GM12891 (cell line): ENCODE results near the gene TENT5D. TPM values are rescaled to one million over a fixed set of nuclear protein-coding genes. Genes with fewer than 3 reads are reported as not detected.
"Not testable (repeated sequence)": the region's sequence is repeated elsewhere in the genome, so short reads cannot be mapped to it uniquely, and the experiment has no call there.

Source experiments
- DNase-seq: peaks from one replicate; pipeline ENCODE4 v3.0.0; 2011; ENCODE audit warnings: low spot score; ENCODE audit not compliant: insufficient read length
- FAIRE-seq: peaks from 2 replicates; lab custom pipeline; 2011; peaks lifted over from hg19 to GRCh38; lab: Jason Lieb, UNC
- PAX5 ChIP-seq: IDR thresholded peaks from 2 replicates; pipeline ENCODE4 v1.6.1; 2011; ENCODE audit warnings: low read length, moderate library complexity, mild to moderate bottlenecking; ENCODE audit not compliant: insufficient read depth, severe bottlenecking
- POLR2A ChIP-seq: IDR thresholded peaks from 2 replicates; pipeline ENCODE4 v1.6.1; 2011; ENCODE audit warnings: low read depth, low read length, control low read depth
- POLR2AphosphoS5 ChIP-seq: IDR thresholded peaks from 2 replicates; pipeline ENCODE4 v1.6.1; 2011; ENCODE audit warnings: low read depth, low read length, control low read depth
- POU2F2 ChIP-seq: IDR thresholded peaks from 2 replicates; pipeline ENCODE4 v1.6.1; 2011; ENCODE audit warnings: low read depth, mild to moderate bottlenecking, control low read depth, low read length, moderate library complexity
- SPI1 ChIP-seq: IDR thresholded peaks from 2 replicates; pipeline ENCODE4 v1.6.1; 2011; ENCODE audit warnings: low read depth, low read length, control low read depth
- TAF1 ChIP-seq: IDR thresholded peaks from 2 replicates; pipeline ENCODE4 v1.6.1; 2011; ENCODE audit warnings: low read depth, low read length, control low read depth
- polyA plus RNA-seq: library from polyadenylated mRNA; unstranded; fragments of >200 nt; gene quantifications from one replicate; pipeline ENCODE4 v1.2.1, GENCODE V29; 2012; ENCODE audit warnings: low read depth, missing spikeins, inconsistent platforms; ENCODE audit not compliant: missing spikeins

The TENT5D gene
- not detected for polyA plus RNA-seq

DNA sequence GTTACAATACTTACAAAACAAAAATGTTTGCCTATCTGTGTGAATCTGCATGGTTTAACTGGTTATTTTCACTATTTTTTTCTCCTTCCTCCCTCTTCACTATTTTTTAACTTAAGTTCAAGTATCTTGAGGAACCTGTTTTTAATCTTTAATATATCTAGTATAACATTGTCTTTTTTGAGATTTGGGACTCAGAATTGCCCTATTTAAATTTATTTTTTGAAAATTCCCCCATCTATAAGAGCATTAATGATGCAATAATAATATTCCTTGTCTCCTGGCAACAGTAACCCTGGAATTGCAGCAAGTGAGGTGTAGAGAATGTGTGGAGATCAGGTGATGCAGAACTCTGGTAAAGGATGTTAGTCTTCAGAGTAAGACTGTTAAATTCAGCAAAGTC is at the start of gene TENT5D:
TENT5D (plus strand) TSS at position 301 of the 400 bp plus-strand sequence. CDS start 22,093 bp downstream, outside the sequence.
- DNase-seq (no peak), FAIRE-seq (no peak)
- TF ChIP-seq POU2F2 = no peak
- TF ChIP-seq SPI1 = no peak
- TF ChIP-seq POLR2AphosphoS5 = no peak
- TF ChIP-seq POLR2A = no peak
- TF ChIP-seq PAX5 = no peak
- no peak for TF ChIP-seq TAF1

DNA sequence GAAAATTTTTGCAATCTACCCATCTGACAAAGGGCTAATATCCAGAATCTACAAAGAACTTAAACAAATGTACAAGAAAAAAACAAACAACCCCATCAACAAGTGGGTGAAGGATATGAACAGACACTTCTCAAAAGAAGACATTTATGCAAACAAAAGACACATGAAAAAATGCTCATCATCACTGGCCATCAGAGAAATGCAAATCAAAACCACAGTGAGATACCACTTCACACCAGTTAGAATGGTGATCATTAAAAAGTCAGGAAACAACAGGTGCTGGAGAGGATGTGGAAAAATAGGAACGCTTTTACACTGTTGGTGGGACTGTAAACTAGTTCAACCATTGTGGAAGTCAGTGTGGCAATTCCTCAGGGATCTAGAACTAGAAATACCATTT is 34.6 kb upstream of the TENT5D start:
- not testable (repeated sequence) for FAIRE-seq, DNase-seq

DNA sequence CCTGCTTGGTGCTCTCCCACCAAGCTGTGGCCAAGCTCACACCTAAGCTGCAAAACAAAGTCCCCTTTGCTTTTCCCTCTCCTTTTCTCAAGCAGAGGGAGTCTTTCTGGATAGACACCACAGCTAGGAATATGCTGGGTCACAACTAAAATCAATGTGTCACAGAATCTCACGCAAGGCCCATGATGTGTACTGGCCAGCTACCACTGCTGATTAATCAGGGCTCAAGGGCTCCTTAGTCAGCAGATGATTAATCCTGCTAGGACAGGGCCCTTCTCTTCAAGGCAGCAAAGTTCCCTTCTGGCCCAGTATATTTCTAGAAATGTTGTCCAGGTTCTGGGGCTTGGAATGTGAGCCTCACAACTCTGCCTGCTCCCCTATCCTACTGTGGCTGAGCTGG is 32.0 kb upstream of the TENT5D start:
- no peak for TF ChIP-seq POU2F2
- no peak for TF ChIP-seq POLR2A
- no peak for TF ChIP-seq PAX5
- no peak for TF ChIP-seq SPI1
- TF ChIP-seq POLR2AphosphoS5 = no peak
- no peak for TF ChIP-seq TAF1
- FAIRE-seq (no peak), DNase-seq (no peak)

DNA sequence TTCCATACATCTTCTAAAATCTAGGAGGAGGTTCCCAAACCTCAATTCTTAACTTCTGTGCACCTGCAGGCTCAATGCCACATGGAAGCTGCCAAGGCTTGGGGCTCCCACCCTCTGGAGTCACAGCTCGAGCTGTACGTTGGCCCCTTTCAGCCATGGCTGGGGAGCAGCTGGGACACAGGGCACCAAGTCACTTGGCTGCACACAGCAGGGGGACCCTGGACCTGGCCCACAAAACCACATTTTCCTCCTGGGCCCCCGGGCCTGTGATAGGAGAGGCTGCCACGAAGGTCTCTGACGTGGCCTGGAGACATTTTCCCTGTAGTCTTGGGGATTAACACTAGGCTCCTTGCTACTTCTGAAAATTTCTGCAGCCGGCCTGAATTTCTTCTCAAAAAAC is 8.2 kb upstream of the TENT5D start:
- no peak for DNase-seq
- FAIRE-seq = no peak
- TF ChIP-seq POU2F2 (no peak), SPI1 (no peak), POLR2AphosphoS5 (no peak), POLR2A (no peak), TAF1 (no peak), PAX5 (no peak)

DNA sequence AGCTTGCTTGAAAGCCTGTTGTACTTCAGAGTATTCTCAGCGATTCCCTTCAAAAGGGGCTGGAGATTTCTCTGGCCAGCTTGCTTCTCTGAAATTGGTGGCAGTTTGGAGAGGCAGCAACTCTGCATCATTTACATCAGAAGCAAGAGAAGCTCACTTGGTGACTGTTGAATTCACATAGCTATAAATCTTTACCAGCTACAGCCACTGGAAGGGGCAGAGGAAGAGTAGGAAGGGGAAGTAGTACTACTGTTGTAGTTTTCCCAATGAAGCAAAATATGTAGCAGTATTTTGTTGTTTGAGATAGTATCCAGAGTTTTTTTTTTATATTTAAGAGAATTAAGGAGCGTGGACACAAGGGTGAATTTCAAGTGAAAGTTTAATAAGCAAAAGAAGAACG is 2.8 kb downstream of the TENT5D start:
- TF ChIP-seq POLR2AphosphoS5 = no peak
- TF ChIP-seq POU2F2 = no peak
- no peak for TF ChIP-seq TAF1
- no peak for TF ChIP-seq POLR2A
- no peak for TF ChIP-seq SPI1
- TF ChIP-seq PAX5 = no peak
- DNase-seq (no peak), FAIRE-seq (no peak)

DNA sequence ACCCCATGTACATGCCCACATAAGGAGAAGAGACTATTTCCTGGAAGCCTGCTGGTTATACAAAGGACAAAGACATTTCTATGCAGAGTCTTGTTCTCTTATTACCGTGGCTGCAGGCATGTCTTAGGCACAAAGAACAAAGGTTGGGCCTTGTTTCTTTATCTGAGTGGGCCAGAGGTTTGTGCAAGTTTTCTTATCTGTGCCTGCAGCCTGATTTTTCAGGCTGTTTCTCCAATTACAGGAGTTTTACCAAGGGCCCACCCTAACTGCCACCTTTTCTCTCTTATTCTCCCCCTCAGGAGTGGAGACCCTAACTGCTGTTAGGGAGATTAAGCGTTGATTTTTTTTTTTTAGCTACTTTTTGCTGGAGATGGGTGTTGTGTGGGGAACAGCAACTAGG is 3.5 kb downstream of the TENT5D start:
- DNase-seq = no peak
- FAIRE-seq = no peak
- no peak for TF ChIP-seq SPI1
- no peak for TF ChIP-seq POLR2AphosphoS5
- no peak for TF ChIP-seq POLR2A
- TF ChIP-seq TAF1 = no peak
- no peak for TF ChIP-seq PAX5
- no peak for TF ChIP-seq POU2F2

DNA sequence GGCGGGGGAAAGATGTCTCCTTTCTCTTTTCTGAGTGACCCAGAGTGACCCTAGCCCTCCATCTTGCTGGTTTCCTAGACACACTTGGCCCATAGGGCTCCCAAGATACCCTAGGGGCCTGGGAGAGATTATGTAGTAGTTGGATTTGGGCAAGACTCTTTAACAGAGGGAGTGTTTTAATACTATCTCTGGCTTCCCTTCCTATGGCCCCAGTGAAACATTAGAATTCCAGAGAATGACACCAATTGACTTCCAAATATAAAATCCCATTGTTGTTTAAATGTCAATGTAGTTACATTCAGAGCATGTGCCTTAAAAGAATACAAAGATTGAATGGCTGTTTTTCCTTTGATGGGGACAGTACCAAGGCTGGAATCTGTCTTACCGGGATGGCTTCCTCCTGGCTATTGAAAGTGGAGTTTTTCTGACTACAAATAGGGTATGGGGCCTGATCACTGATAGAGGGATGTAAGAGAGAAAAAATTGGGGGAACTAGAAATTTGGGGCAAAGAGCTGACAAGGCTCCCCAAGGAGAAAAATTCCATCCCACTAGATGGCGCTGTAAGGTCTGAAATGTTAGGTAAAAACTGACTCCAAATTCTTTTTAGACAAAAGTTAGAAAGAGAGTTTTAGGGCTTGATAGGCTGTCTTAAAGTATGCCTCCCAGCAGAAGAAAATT is 10.7 kb downstream of the TENT5D start:
- FAIRE-seq (no peak), DNase-seq (no peak)
- TF ChIP-seq SPI1 (no peak), POLR2AphosphoS5 (no peak), TAF1 (no peak), POU2F2 (no peak), PAX5 (no peak), POLR2A (no peak)

DNA sequence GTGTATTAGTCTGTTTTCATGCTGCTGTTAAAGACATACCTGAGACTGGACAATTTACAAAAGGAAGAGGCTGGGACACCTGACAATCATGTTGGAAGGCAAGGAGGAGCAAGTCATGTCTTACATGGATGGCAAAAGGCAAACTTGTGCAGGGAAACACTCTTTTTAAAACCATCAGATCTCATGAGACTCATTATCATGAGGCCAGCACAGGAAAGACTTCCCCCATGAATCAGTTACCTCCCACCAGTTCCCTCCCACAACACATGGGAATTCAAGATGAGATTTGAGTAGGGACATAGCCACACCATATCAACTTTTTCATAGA is 11.2 kb downstream of the TENT5D start:
- DNase-seq (no peak), FAIRE-seq (no peak)
- no peak for TF ChIP-seq POU2F2
- TF ChIP-seq POLR2A = no peak
- TF ChIP-seq POLR2AphosphoS5 = no peak
- TF ChIP-seq TAF1 = no peak
- no peak for TF ChIP-seq PAX5
- no peak for TF ChIP-seq SPI1

DNA sequence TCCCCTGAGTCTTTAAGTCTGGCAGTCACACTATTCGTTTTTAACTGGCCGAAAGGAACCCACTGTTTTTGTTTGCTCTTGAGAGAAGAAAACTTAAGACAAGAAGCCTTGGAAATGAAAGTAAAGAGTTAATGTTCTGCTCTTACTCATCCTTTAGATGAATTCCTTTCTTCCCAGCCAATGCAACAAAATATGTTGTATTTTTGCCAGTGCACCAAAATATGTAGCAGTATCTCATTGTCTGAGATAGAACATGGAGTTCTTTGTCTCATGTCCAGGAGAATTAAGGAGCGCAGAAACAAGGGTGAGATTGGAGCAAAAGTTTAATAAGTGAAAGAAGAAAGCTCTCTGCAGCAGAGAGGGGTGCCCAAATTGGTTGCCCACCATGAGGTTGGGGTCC is 12.2 kb downstream of the TENT5D start:
- TF ChIP-seq TAF1 (no peak), PAX5 (no peak), SPI1 (no peak), POLR2AphosphoS5 (no peak), POU2F2 (no peak), POLR2A (no peak)
- no peak for DNase-seq
- FAIRE-seq = no peak

DNA sequence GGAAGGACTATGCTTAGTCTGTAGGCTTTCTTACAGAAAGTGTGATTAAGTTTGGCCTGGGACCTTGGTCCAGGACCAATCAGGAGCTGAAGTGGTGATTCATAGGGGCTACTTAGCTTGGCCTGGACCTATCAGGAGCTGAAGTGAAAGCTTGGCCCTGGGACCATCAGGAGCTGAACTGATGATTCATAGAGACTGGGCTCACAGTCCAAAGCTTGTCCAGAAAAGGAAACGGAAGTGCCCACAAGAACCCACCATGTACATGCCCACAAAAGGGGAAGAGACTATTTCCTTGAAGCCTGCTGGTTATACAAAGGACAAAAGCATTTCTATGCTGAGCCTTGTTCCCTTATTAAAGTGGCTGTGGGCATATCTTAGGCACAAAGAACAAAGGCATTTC is 12.6 kb downstream of the TENT5D start:
- TF ChIP-seq POU2F2 (no peak), SPI1 (no peak), PAX5 (no peak)
- DNase-seq (no peak), FAIRE-seq (no peak)

DNA sequence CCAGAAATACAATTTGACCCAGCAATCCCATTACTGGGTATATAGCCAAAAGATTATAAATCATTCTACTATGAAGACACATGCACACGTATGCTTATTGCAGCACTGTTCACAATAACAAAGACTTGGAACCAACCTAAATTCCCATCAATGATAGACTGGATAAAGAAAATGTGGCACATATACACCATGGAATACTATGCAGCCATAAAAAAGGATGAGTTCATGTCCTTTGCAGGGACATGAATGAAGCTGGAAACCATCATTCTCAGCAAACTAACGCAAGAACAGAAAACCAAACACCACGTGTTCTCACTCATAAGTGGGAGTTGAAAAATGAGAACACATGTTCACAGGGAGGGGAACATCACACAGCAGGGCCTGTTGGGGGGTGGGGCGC is 47.9 kb downstream of the TENT5D start:
- DNase-seq, FAIRE-seq: not testable (repeated sequence)
